Thyroid gland (tissue), 4 donors: ENCODE results near the gene SRSF2.

Experiments used
- POLR2A ChIP-seq, 2 donors: fragments of 450-650 bp; IDR thresholded peaks; one replicate each; pipeline ENCODE4 v1.6.1; 2017; ENCODE audit warnings: antibody characterized with exemption in 2 of 2, mild to moderate bottlenecking in 2 of 2, moderate library complexity in 1 of 2
- TF ChIP-seq, protein P1 (sequence below), 6 experiments: fragments of 200-600 bp in 3 of 6; fragments of 450-650 bp in 3 of 6; sonication (generic) in 3 of 6; IDR thresholded peaks; one replicate each; pipeline ENCODE4 v1.5.1; 2016 to 2019; ENCODE audit warnings: antibody characterized with exemption in 6 of 6, mild to moderate bottlenecking in 2 of 6, inconsistent platforms in 1 of 6, moderate library complexity in 1 of 6

DNA sequence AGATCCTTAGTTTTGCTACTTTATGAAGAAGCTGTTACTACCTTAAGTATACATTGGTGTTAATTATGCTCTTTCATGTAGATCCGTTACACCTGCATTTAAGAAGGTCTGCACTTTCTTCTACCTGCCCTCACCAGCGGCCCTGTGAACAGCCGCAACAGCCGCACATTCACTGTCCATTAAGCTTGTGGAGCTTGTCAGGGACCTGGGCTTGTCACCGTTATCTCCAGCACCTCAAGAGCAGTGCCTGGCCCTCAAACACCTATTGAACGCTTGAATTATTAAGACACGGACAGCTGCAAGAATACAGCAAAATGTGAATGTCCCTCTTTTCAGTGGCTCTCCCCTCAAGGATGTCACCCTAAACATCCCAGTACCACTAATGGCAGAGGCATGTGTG, 23.4 kb downstream of the SRSF2 start:
- TF ChIP-seq, protein P1, sequence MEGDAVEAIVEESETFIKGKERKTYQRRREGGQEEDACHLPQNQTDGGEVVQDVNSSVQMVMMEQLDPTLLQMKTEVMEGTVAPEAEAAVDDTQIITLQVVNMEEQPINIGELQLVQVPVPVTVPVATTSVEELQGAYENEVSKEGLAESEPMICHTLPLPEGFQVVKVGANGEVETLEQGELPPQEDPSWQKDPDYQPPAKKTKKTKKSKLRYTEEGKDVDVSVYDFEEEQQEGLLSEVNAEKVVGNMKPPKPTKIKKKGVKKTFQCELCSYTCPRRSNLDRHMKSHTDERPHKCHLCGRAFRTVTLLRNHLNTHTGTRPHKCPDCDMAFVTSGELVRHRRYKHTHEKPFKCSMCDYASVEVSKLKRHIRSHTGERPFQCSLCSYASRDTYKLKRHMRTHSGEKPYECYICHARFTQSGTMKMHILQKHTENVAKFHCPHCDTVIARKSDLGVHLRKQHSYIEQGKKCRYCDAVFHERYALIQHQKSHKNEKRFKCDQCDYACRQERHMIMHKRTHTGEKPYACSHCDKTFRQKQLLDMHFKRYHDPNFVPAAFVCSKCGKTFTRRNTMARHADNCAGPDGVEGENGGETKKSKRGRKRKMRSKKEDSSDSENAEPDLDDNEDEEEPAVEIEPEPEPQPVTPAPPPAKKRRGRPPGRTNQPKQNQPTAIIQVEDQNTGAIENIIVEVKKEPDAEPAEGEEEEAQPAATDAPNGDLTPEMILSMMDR (IDR thresholded peaks at IDR 0.05) = no peak
- no peak for TF ChIP-seq POLR2A (IDR thresholded peaks at IDR 0.05)
